PC-3 (cell line): ENCODE measurements around the gene ANKMY2. TPM values are rescaled to one million over a fixed set of nuclear protein-coding genes. Genes with fewer than 3 reads are reported as not detected.

Experiments
- ATAC-seq: fragments of 200-7000 bp; cut with Tn5 transposase; 2 replicates; pipeline ENCODE4 v1.9.1; 2020; ENCODE audit warnings: mild to moderate bottlenecking, moderate library complexity
- BruUV-seq: library from RNA; stranded (reverse); fragments of 400-500 nt; replicated peaks from 2 replicates; lab custom pipeline; 2021; lab: Mats Ljungman, UMichigan
- CTCF ChIA-PET: fragments of 300-600 bp; sonication (Branson Sonifier 250); formaldehyde crosslinking; loops from one replicate; lab custom pipeline; 2022; ENCODE audit warnings: antibody characterized with exemption; lab: Charles Lee
- POLR2A ChIA-PET: fragments of 300-600 bp; sonication (Branson Sonifier 250); formaldehyde crosslinking; loops from one replicate; lab custom pipeline; 2022; ENCODE audit warnings: antibody characterized with exemption; ENCODE audit not compliant: unreplicated experiment; lab: Charles Lee
- DNase-seq: peaks from one replicate; pipeline ENCODE4 v3.0.0-alpha.2; 2015
- H2AFZ ChIP-seq: fragments of 300-600 bp; sonication (generic); 2 replicates; pipeline ENCODE4 v1.6.0; 2016; ENCODE audit warnings: antibody characterized with exemption, low read length
- H3F3A ChIP-seq: fragments of 300-600 bp; sonication (generic); one replicate; pipeline ENCODE4 v1.6.0; 2017; ENCODE audit warnings: antibody characterized with exemption, low read length, control low read depth, mild to moderate bottlenecking; ENCODE audit not compliant: unreplicated experiment
- H3K27ac ChIP-seq: fragments of 300-600 bp; sonication (generic); 2 replicates; pipeline ENCODE4 v1.5.1; 2016; ENCODE audit warnings: mild to moderate bottlenecking, low read length
- H3K27me3 ChIP-seq: fragments of 300-600 bp; sonication (generic); 2 replicates; pipeline ENCODE4 v1.6.1; 2016; ENCODE audit warnings: low read length, mixed read lengths
- H3K36me3 ChIP-seq: fragments of 300-600 bp; sonication (generic); 2 replicates; pipeline ENCODE4 v1.6.1; 2016; ENCODE audit warnings: low read depth, mixed run types, low read length, mixed read lengths
- H3K4me1 ChIP-seq: fragments of 300-600 bp; sonication (generic); 2 replicates; pipeline ENCODE4 v1.5.1; 2016; ENCODE audit warnings: low read length; ENCODE audit not compliant: insufficient read depth
- H3K4me2 ChIP-seq: fragments of 300-600 bp; sonication (generic); 2 replicates; pipeline ENCODE4 v1.6.0; 2016; ENCODE audit warnings: low read length
- H3K4me3 ChIP-seq: fragments of 300-600 bp; sonication (generic); 2 replicates; pipeline ENCODE4 v1.5.1; 2016; ENCODE audit warnings: mild to moderate bottlenecking, low read length, mixed read lengths
- H3K79me2 ChIP-seq: fragments of 300-600 bp; sonication (generic); 2 replicates; pipeline ENCODE4 v1.6.1; 2017; ENCODE audit warnings: low read length, mixed read lengths
- H3K9ac ChIP-seq: fragments of 300-600 bp; sonication (generic); 2 replicates; pipeline ENCODE4 v1.6.0; 2016; ENCODE audit warnings: mild to moderate bottlenecking, low read length
- H3K9me2 ChIP-seq: fragments of 300-600 bp; sonication (generic); replicated peaks from 2 replicates; pipeline ENCODE4 v1.6.1; 2016; ENCODE audit warnings: mixed run types, low read length, mixed read lengths
- H3K9me3 ChIP-seq: fragments of 300-600 bp; sonication (generic); 2 replicates; pipeline ENCODE4 v1.6.1; 2016; ENCODE audit warnings: low read length, mixed read lengths
- H4K20me1 ChIP-seq: fragments of 300-600 bp; sonication (generic); 2 replicates; pipeline ENCODE4 v1.6.1; 2016; ENCODE audit warnings: low read length, mixed read lengths
- EZH2 ChIP-seq: fragments of 300-600 bp; sonication (generic); IDR thresholded peaks from one replicate; pipeline ENCODE4 v1.6.1; 2017; ENCODE audit warnings: antibody characterized with exemption, mild to moderate bottlenecking, low read length; ENCODE audit not compliant: unreplicated experiment
- EZH2phosphoT487 ChIP-seq: fragments of 300-600 bp; sonication (generic); IDR thresholded peaks from 2 replicates; pipeline ENCODE4 v1.6.1; 2018; ENCODE audit warnings: mild to moderate bottlenecking, antibody characterized with exemption, low read length, borderline replicate concordance
- intact Hi-C: fragments of 100-400 bp; cut with micrococcal nuclease; formaldehyde crosslinking; loops from 2 replicates; pipeline ENCODE4 v1.9.0; 2023
- total RNA-seq: library from RNA; depleted of rRNA; stranded (reverse); fragments of >200 nt; gene quantifications from 2 replicates; pipeline ENCODE4 v1.2.3, GENCODE V29; 2014
- TF ChIP-seq, protein P1 (sequence below): fragments of 300-600 bp; sonication (generic); conservative IDR thresholded peaks from 2 replicates; pipeline ENCODE4 v1.5.1; 2017; ENCODE audit warnings: antibody characterized with exemption, low read depth, mild to moderate bottlenecking, low read length

Gene ANKMY2
- total RNA-seq, 1 experiment from 2014 or later = 8.5 TPM

DNA sequence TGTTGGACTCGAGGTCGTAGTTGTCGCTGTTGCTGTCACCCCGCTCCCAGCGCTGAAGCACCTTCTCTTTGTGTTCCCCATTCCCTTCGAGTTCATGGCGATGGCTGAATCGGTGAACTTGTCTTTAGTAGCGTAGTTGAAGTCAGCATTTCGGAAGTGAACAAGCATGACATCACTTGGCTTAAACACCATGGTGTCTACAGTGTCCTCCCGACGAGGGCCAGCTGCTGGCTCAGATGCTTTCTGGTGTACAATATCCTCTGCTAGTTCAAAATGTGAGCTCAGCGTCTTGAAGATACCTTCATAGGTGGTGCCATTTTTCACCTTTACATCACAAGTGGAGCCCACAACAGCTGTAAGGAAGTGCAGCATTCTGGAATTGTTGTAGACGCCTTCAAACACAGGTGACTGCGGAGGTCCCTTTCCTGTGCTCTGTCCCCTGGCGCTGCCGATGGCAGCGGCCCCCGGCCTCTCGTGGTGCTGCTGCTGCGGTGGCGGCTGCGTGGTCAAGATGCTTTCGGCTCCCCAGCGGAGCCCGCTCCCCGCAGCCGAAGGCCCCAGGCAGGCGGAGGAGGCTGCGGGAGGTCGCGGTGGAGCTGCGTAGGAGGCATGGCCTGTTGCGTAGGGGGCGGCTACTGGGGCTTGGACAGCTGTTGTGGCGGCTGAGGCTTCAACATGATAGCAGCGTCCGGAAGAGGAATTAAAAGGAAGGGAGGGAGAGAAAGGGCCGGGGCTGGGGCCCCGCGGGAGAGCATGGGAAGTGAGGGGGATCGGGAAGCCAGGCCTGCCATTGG, 59.3 kb downstream of the ANKMY2 start:
- no peaks in the 10 kb centered on the region for H3K4me1 ChIP-seq
- no peaks in the 10 kb centered on the region for H3K79me2 ChIP-seq
- intact Hi-C loops = no loop called here
- no peak overlapping the region for H3K9ac ChIP-seq
- no peak overlapping the region for H2AFZ ChIP-seq
- H4K20me1 ChIP-seq = no peaks in the 10 kb centered on the region
- CTCF ChIA-PET = no interaction called here
- TF ChIP-seq, protein P1, sequence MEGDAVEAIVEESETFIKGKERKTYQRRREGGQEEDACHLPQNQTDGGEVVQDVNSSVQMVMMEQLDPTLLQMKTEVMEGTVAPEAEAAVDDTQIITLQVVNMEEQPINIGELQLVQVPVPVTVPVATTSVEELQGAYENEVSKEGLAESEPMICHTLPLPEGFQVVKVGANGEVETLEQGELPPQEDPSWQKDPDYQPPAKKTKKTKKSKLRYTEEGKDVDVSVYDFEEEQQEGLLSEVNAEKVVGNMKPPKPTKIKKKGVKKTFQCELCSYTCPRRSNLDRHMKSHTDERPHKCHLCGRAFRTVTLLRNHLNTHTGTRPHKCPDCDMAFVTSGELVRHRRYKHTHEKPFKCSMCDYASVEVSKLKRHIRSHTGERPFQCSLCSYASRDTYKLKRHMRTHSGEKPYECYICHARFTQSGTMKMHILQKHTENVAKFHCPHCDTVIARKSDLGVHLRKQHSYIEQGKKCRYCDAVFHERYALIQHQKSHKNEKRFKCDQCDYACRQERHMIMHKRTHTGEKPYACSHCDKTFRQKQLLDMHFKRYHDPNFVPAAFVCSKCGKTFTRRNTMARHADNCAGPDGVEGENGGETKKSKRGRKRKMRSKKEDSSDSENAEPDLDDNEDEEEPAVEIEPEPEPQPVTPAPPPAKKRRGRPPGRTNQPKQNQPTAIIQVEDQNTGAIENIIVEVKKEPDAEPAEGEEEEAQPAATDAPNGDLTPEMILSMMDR = no peak
- TF ChIP-seq EZH2 (no peak), EZH2phosphoT487 (no peak)
- no peaks in the 10 kb centered on the region for H3K27me3 ChIP-seq
- DNase-seq = no peak
- no TSS peak for BruUV-seq
- no peaks in the 10 kb centered on the region for H3K9me2 ChIP-seq
- no peaks in the 10 kb centered on the region for H3K36me3 ChIP-seq
- ATAC-seq = no peak
- no peak overlapping the region for H3K4me2 ChIP-seq
- H3F3A ChIP-seq = no peaks in the 10 kb centered on the region
- no peaks in the 10 kb centered on the region for H3K9me3 ChIP-seq
- POLR2A ChIA-PET = no interaction called here
- no peak overlapping the region for H3K4me3 ChIP-seq
- no peak overlapping the region for H3K27ac ChIP-seq

DNA sequence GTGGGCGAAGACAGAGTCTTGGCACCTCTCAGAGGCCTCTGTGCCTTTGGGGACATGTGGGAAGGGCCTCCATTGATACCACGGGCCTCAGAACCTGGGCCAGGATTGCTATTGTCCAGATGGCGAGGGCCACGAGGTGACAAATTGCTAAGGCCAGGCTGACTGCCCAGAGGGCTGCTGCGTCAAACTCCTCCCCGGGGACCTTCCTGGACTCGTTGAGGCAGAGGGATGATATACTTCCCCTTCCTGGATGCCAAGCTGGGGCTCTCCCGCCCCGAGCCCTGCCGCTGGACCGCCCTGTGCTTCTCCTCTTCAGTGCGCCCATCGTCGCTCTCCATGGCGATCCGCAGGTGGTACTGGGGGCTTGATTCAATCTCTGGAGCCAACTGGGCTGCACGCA, 60.0 kb downstream of the ANKMY2 start:
- no peaks in the 10 kb centered on the region for H3K9me2 ChIP-seq
- no peaks in the 10 kb centered on the region for H3K9me3 ChIP-seq
- H2AFZ ChIP-seq = no peak overlapping the region
- H3K36me3 ChIP-seq = no peaks in the 10 kb centered on the region
- no peaks in the 10 kb centered on the region for H3K79me2 ChIP-seq
- no peak overlapping the region for H3K4me2 ChIP-seq
- H3K4me3 ChIP-seq = no peak overlapping the region
- H3K9ac ChIP-seq = no peak overlapping the region
- no peak overlapping the region for H3K27ac ChIP-seq
- no peaks in the 10 kb centered on the region for H3F3A ChIP-seq
- POLR2A ChIA-PET = no interaction called here
- no peaks in the 10 kb centered on the region for H3K27me3 ChIP-seq
- H4K20me1 ChIP-seq = no peaks in the 10 kb centered on the region
- ATAC-seq (no peak), DNase-seq (no peak)
- TF ChIP-seq EZH2phosphoT487 (no peak), EZH2 (no peak)
- TF ChIP-seq, protein P1 = no peak
- BruUV-seq = no TSS peak
- intact Hi-C loops = no loop called here
- CTCF ChIA-PET = no interaction called here
- no peaks in the 10 kb centered on the region for H3K4me1 ChIP-seq

DNA sequence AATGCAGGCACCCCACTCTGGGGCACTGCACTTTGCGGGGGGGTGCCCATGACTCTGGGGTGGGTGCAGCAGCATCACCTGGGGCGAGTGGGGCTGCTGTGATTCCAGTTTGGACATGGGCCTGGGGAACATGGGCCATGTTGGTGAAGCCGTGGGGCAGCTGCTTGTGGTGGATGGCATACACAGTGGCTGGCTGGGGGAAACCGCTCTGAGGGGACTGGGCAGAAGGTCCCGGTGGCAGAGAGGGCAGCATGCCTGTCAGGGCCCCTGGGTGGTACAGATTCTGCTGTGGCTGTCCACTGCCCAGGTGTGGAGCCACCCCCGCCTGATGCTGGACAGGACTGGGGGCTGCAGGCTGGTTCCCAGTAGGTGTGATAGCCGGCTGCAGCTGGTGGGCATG, 61.7 kb downstream of the ANKMY2 start:
- no peaks in the 10 kb centered on the region for H4K20me1 ChIP-seq
- ChIA-PET POLR2A (no interaction called here), CTCF (no interaction called here)
- H3K4me1 ChIP-seq = no peaks in the 10 kb centered on the region
- no peaks in the 10 kb centered on the region for H3K9me2 ChIP-seq
- H3K4me2 ChIP-seq = no peak overlapping the region
- BruUV-seq = no TSS peak
- ATAC-seq (no peak), DNase-seq (no peak)
- no peaks in the 10 kb centered on the region for H3K36me3 ChIP-seq
- TF ChIP-seq, protein P1 = no peak
- no peak for TF ChIP-seq EZH2
- TF ChIP-seq EZH2phosphoT487 = no peak
- no peak overlapping the region for H3K27ac ChIP-seq
- no peak overlapping the region for H2AFZ ChIP-seq
- intact Hi-C loops = no loop called here
- H3K79me2 ChIP-seq = no peaks in the 10 kb centered on the region
- no peak overlapping the region for H3K9ac ChIP-seq
- no peaks in the 10 kb centered on the region for H3F3A ChIP-seq
- H3K4me3 ChIP-seq = no peak overlapping the region
- H3K27me3 ChIP-seq = no peaks in the 10 kb centered on the region
- H3K9me3 ChIP-seq = no peaks in the 10 kb centered on the region
